HG03025 (cell line): ENCODE measurements around the gene EFHD2.
"Not testable (repeated sequence)": the region's sequence is repeated elsewhere in the genome, so short reads cannot be mapped to it uniquely, and the experiment has no call there.

Experiments used
- ATAC-seq: cut with Tn5 transposase; IDR thresholded peaks from one replicate; pipeline ENCODE4 v1.9.1; 2021; ENCODE audit warnings: mild to moderate bottlenecking, moderate library complexity; ENCODE audit not compliant: unreplicated experiment, low FRiP score

EFHD2 gene

GRCh38 chr1:15409388-15410222 lies at the start of gene EFHD2:
Gene EFHD2, plus strand, starts transcription at chr1:15409888. Its CDS starts 84 bp downstream, at chr1:15409972.
- peak; percentile 80 for ATAC-seq

- ATAC-seq, result no peak
These were observed 49.0 kb upstream of the EFHD2 start for GRCh38 chr1:15360700-15361099.

- ATAC-seq, result no peak
These were observed 47.5 kb upstream of the EFHD2 start for GRCh38 chr1:15362096-15362736.

DNA sequence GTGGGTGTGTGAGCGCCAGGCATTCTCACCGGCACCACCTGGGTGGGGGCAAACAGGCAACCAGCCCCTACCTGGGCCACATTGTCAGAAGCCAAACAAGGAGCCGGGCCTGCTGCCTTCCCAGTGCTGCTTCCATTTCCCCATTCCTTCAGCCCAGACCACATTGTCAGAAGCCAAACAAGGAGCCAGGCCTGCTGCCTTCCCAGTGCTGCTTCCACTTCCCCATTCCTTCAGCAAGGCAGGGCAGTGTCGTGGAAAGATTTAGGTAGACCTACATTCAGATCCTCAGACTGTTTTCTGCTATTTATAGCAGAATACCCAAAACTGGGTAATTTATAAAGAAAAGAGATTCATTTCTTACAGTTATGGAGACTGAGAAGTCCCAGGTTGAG lies 47.0 kb upstream of the EFHD2 start:
- ATAC-seq, result no peak

GRCh38 chr1:15364740-15365139 lies 44.9 kb upstream of the EFHD2 start:
- no peak for ATAC-seq

DNA sequence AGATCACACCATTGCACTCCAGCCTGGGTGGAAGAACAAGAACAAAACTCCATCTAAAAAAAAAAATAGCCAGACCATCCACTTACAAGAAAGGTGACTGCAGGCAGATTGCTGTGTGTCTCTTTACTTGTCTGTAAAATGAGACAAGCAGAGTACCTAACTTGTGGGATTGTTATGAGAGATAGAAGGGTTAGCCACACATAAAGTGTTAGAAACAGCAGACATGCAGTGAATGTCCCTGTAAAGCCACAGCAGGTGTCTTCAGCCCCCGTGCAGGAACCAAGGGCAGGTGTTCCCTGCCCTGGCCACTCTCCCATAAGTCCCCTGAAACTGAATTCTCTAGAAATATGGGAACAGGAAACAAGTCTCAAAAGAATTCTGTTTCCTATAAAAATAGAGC lies 40.8 kb upstream of the EFHD2 start:
- ATAC-seq, result no peak

DNA sequence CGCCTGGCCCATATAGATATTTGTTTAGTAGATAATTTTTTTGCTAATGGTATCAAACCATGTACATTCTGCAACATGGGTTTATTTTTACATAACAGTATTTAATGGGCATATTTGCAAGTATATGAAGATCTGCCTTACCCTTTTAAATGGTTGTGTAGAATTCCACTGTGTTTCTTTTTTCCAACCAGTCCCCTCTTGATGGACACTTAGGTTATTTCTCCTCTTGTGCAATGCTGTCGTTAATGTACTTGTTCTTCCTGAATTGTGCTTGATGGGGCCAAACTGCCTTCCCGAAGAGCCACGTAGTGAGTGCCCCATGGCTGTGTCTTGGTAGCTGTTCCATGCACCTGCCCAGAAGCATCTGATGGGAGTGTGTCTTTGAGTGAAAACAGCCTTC lies 39.4 kb upstream of the EFHD2 start:
- ATAC-seq, result no peak

- no peak for ATAC-seq
These were observed 38.7 kb upstream of the EFHD2 start for GRCh38 chr1:15370781-15371520.

GRCh38 chr1:15371610-15372545 lies 37.8 kb upstream of the EFHD2 start:
- ATAC-seq, result no peak

DNA sequence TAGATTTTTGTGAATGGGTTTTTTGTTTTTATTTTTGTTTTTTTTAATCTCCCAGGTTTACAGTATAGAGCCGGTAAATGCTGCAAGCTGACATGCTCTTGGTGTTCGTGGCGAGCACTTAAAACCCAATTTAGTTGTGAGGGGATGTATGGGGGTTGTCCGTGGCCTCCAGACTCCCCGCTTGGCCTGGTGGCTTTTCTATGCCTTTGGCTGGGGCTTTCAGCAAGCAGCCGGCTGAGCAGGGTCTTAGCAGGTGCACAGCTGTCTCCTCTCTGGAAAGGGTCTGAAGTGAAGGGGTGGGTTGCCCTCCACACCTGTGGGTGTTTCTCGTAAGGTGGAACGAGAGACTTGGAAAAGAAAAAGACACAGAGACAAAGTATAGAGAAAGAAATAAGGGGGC lies 31.0 kb upstream of the EFHD2 start:
- no peak for ATAC-seq

DNA sequence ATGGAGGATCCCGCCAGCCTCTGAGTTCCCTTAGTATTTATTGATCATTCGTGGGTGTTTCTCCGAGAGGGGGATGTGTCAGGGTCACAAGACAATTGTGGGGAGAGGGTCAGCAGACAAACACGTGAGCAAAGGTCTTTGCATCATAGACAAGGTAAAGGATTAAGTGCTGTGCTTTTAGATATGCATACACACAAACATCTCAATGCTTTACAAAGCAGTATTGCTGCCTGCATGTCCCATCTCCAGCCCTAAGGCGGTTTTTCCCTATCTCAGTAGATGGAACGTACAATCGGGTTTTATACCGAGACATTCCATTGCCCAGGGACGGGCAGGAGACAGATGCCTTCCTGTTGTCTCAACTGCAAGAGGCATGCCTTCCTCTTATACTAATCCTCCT lies 30.5 kb upstream of the EFHD2 start:
- not testable (repeated sequence) for ATAC-seq

GRCh38 chr1:15380601-15381508 lies 28.8 kb upstream of the EFHD2 start:
- ATAC-seq, result no peak

- ATAC-seq, result no peak
These were observed 27.9 kb upstream of the EFHD2 start for GRCh38 chr1:15381805-15382204.

DNA sequence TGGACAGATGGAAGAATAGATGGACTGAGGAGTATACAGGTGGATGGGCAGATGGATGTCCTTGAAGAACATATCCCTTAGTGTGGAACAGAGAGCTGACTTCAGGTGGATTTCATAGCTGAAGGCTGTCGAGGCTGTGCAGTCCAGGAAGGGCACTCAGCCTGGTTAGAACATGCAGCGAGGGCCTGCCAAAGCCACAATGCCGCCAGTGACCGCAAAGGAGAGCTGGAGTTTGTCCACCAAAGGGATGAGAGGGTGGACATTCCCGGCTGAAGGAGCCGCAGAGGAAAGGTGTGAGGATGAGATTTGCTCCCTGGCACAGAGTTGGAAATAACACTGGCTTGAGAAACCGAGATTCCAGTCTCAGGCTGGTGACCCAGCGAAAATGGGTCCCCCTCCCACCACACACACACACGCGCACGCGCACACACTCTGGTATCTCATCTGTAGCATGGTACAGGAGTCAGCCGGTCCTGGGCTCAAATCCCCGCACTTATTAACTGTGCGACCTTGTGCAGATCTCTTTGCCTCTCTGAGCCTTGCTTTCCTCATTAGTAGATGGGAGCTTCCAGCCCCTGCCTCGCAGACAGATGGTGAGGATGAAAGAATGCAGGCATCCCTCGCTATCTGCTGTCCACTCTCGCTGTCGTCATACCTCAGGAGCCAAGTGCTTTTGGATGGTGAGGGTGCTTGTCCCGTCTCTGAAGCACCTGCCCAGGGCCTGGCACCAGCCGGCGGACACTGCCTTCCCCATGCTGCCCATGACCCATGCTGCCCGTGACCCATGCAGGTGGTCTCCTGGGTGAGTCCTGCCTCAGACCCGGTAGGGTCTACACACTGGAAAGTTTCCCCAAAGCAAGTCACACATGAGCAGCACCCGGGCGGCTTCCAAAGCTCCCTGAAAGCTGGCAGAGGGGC lies 26.8 kb upstream of the EFHD2 start:
- no peak for ATAC-seq

GRCh38 chr1:15383810-15384209 lies 25.9 kb upstream of the EFHD2 start:
- no peak for ATAC-seq

DNA sequence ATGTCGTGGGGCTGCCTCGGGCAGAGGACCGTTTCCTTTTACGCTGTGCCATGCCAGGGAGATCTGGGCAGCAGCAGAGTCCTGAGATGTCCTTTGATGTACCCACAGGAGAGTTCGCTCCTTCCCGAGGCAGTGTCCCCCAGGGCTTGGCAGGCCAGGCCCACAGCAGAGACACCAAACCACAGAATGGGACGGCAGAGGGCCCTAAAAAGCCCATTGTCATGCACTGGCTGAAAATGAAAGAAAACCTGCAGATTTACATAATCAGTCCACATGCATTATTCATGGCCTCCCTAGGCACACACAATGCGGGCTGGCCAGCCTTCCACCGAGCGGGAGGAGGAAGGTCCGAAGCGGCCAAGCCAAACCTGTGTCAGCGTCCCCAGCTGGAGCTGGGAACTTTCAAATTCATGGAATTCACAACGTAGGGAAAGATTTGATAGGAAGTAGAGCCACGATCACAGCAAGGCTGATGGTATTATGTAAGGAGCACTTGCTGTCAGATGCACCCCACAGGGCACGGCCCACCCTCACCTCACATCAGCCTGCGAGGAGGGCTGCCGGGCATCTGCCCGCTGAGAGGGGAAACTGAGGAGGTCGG lies 25.3 kb upstream of the EFHD2 start:
- ATAC-seq, result no peak

DNA sequence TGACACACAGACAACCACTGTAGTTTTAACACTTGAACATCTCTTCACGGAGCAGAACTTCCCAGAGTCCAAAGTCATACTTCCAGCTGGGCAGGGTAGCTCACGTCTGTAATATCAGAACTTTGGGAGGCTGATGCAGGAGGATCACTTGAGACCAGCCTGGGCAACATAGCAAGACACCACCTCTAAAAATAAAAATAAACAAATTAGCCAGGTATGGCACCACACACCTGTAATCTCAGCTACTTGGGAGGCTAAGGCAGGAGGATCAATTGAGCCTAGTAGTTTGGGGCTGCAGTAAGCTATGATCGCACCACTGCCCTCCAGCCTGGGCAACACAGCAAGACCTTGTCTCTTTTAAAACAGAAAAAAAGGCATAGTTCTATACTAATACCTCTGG lies 24.3 kb upstream of the EFHD2 start:
- no peak for ATAC-seq
